Camera-type eye (tissue), 1 donor: ENCODE data around the gene CRB2. TPM values are rescaled to one million over a fixed set of nuclear protein-coding genes. Genes with fewer than 3 reads are reported as not detected.

ENCODE experiments used
- total RNA-seq: library from RNA; depleted of rRNA; stranded (reverse); fragments of >200 nt; gene quantifications from one replicate; pipeline ENCODE4 v1.2.3, GENCODE V29; 2014

The CRB2 gene
- total RNA-seq = 36.4 TPM

DNA sequence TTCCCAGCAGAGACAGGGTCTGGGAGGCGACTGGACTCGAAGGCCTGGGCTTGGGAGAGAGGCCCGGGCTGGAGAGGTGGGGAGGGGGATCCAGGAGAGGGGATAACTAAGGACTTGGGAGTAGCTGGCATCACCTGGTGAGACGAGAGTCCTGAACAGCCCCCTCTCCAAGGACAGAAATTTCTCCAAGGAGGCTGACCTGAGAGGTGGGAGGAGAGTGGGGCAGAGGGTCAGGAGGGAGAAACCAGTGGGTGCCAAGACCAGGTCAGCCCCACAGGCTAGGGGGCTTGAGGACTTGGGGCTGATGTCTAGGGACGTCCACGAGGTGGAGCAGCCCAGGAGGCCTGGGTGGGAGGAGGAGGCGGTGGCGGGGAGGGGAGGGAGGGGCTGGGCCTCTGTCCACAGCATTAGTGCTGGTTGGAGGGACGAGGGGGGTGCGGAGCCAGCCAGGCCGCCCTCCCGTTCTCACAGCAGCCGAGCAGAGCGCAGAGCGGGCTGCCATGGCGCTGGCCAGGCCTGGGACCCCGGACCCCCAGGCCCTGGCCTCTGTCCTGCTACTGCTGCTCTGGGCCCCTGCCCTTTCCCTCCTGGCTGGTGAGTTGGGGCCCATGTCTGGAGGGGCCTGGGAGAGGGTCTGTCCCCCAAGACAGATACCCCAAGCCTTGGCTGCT lies at the start of gene CRB2:
Gene CRB2 (plus strand): TSS at position 437 of the 671 bp plus-strand sequence. CDS start 64 bp downstream, at position 501.

Other genes starting within 250 kb of the CRB2 start
- 63.0 TPM for gene STRBP, start 87.6 kb upstream of the CRB2 start, total RNA-seq